ENCODE results near the gene BNC2. TPM values are rescaled to one million over a fixed set of nuclear protein-coding genes. Genes with fewer than 3 reads are reported as not detected.

Gene BNC2
- polyA plus RNA-seq, 1 donor = 8.9 TPM

GRCh38 chr9:16701347-16701746, 169.1 kb downstream of the BNC2 start:
- Histone ChIP-seq H3K27me3 (ENCODE audit: control insufficient read depth, insufficient read depth, low read length) (no peaks in the 10 kb centered on the region), H3K4me1 (ENCODE audit: control insufficient read depth, insufficient read depth, low read length) (peaks cover 5% of the 10 kb centered on the region), H3K27ac (ENCODE audit: low read length) (no peak overlapping the region), H3K9me3 (ENCODE audit: control insufficient read depth, low read depth, low read length) (no peaks in the 10 kb centered on the region), H3K36me3 (ENCODE audit: control insufficient read depth, insufficient read depth, low read length) (peaks cover 2% of the 10 kb centered on the region), H3K4me3 (ENCODE audit: low read length) (no peak overlapping the region)
- WGBS (ENCODE audit: insufficient coverage, low lambda C conversion rate) = no CpG with 5 or more reads among the region's 2 CpGs
- DNase-seq = no peak

- Histone ChIP-seq H3K4me3 (ENCODE audit: low read length) (no peak overlapping the region), H3K4me1 (ENCODE audit: control insufficient read depth, insufficient read depth, low read length) (peaks cover 6% of the 10 kb centered on the region), H3K9me3 (ENCODE audit: control insufficient read depth, low read depth, low read length) (no peaks in the 10 kb centered on the region), H3K36me3 (ENCODE audit: control insufficient read depth, insufficient read depth, low read length) (no peaks in the 10 kb centered on the region), H3K27me3 (ENCODE audit: control insufficient read depth, insufficient read depth, low read length) (no peaks in the 10 kb centered on the region), H3K27ac (ENCODE audit: low read length) (no peak overlapping the region)
- DNase-seq = no peak
- no CpG with 5 or more reads among the region's 3 CpGs for WGBS (ENCODE audit: insufficient coverage, low lambda C conversion rate)
Measured at GRCh38 chr9:16693616-16694015, 176.9 kb downstream of the BNC2 start.

GRCh38 chr9:16690628-16691027, 179.8 kb downstream of the BNC2 start:
- Histone ChIP-seq H3K9me3 (ENCODE audit: control insufficient read depth, low read depth, low read length) (no peaks in the 10 kb centered on the region), H3K27ac (ENCODE audit: low read length) (no peak overlapping the region), H3K27me3 (ENCODE audit: control insufficient read depth, insufficient read depth, low read length) (no peaks in the 10 kb centered on the region), H3K4me1 (ENCODE audit: control insufficient read depth, insufficient read depth, low read length) (peaks cover 7% of the 10 kb centered on the region), H3K4me3 (ENCODE audit: low read length) (no peak overlapping the region), H3K36me3 (ENCODE audit: control insufficient read depth, insufficient read depth, low read length) (no peaks in the 10 kb centered on the region)
- no peak for DNase-seq
- no CpG with 5 or more reads among the region's 2 CpGs for WGBS (ENCODE audit: insufficient coverage, low lambda C conversion rate)

- WGBS (ENCODE audit: insufficient coverage, low lambda C conversion rate) = no CpG with 5 or more reads among the region's 2 CpGs
- no peaks in the 10 kb centered on the region for H3K36me3 ChIP-seq (ENCODE audit: control insufficient read depth, insufficient read depth, low read length)
Measured at GRCh38 chr9:16690205-16690604, 180.3 kb downstream of the BNC2 start.

GRCh38 chr9:16689351-16689938, 181.0 kb downstream of the BNC2 start:
- Histone ChIP-seq H3K27ac (ENCODE audit: low read length) (no peak overlapping the region), H3K9me3 (ENCODE audit: control insufficient read depth, low read depth, low read length) (no peaks in the 10 kb centered on the region), H3K4me1 (ENCODE audit: control insufficient read depth, insufficient read depth, low read length) (peaks cover 7% of the 10 kb centered on the region), H3K36me3 (ENCODE audit: control insufficient read depth, insufficient read depth, low read length) (no peaks in the 10 kb centered on the region), H3K4me3 (ENCODE audit: low read length) (no peak overlapping the region), H3K27me3 (ENCODE audit: control insufficient read depth, insufficient read depth, low read length) (no peaks in the 10 kb centered on the region)
- no peak for DNase-seq
- 63% methylated on average over 4 of the region's 5 CpGs for WGBS (ENCODE audit: insufficient coverage, low lambda C conversion rate)

More at GRCh38 chr9:16690205-16690604, 180.3 kb downstream of the BNC2 start:
- Histone ChIP-seq H3K4me3 (ENCODE audit: low read length) (no peak overlapping the region), H3K9me3 (ENCODE audit: control insufficient read depth, low read depth, low read length) (no peaks in the 10 kb centered on the region), H3K27me3 (ENCODE audit: control insufficient read depth, insufficient read depth, low read length) (no peaks in the 10 kb centered on the region), H3K27ac (ENCODE audit: low read length) (no peak overlapping the region), H3K4me1 (ENCODE audit: control insufficient read depth, insufficient read depth, low read length) (peaks cover 7% of the 10 kb centered on the region)
- no peak for DNase-seq

GRCh38 chr9:16688814-16689213, 181.7 kb downstream of the BNC2 start:
- no peak overlapping the region for H3K4me3 ChIP-seq (ENCODE audit: low read length)
- H3K36me3 ChIP-seq (ENCODE audit: control insufficient read depth, insufficient read depth, low read length) = no peaks in the 10 kb centered on the region
- no peaks in the 10 kb centered on the region for H3K9me3 ChIP-seq (ENCODE audit: control insufficient read depth, low read depth, low read length)
- H3K27me3 ChIP-seq (ENCODE audit: control insufficient read depth, insufficient read depth, low read length) = no peaks in the 10 kb centered on the region
- peak overlapping the region; percentile 9 for H3K27ac ChIP-seq (ENCODE audit: low read length)
- peak in 1 of 2 donors; percentile 39 for DNase-seq
- WGBS (ENCODE audit: insufficient coverage, low lambda C conversion rate) = no CpG with 5 or more reads among the region's 1 CpG
- peaks cover 7% of the 10 kb centered on the region for H3K4me1 ChIP-seq (ENCODE audit: control insufficient read depth, insufficient read depth, low read length)

- no peak for DNase-seq
- no peak overlapping the region for H3K4me3 ChIP-seq (ENCODE audit: low read length)
- H3K27ac ChIP-seq (ENCODE audit: low read length) = no peak overlapping the region
- no peaks in the 10 kb centered on the region for H3K9me3 ChIP-seq (ENCODE audit: control insufficient read depth, low read depth, low read length)
- no peaks in the 10 kb centered on the region for H3K27me3 ChIP-seq (ENCODE audit: control insufficient read depth, insufficient read depth, low read length)
- H3K4me1 ChIP-seq (ENCODE audit: control insufficient read depth, insufficient read depth, low read length) = peaks cover 7% of the 10 kb centered on the region
- 83% methylated on average over 2 of the region's 5 CpGs for WGBS (ENCODE audit: insufficient coverage, low lambda C conversion rate)
- H3K36me3 ChIP-seq (ENCODE audit: control insufficient read depth, insufficient read depth, low read length) = no peaks in the 10 kb centered on the region
Measured at GRCh38 chr9:16687678-16688369, 182.6 kb downstream of the BNC2 start.

GRCh38 chr9:16683326-16683725, 187.1 kb downstream of the BNC2 start:
- no peak overlapping the region for H3K27ac ChIP-seq (ENCODE audit: low read length)
- H3K4me3 ChIP-seq (ENCODE audit: low read length) = no peak overlapping the region
- DNase-seq = no peak
- no CpG with 5 or more reads among the region's 2 CpGs for WGBS (ENCODE audit: insufficient coverage, low lambda C conversion rate)
- H3K4me1 ChIP-seq (ENCODE audit: control insufficient read depth, insufficient read depth, low read length) = no peaks in the 10 kb centered on the region
- H3K27me3 ChIP-seq (ENCODE audit: control insufficient read depth, insufficient read depth, low read length) = no peaks in the 10 kb centered on the region
- H3K36me3 ChIP-seq (ENCODE audit: control insufficient read depth, insufficient read depth, low read length) = no peaks in the 10 kb centered on the region
- no peaks in the 10 kb centered on the region for H3K9me3 ChIP-seq (ENCODE audit: control insufficient read depth, low read depth, low read length)

- no peaks in the 10 kb centered on the region for H3K9me3 ChIP-seq (ENCODE audit: control insufficient read depth, low read depth, low read length)
- 80% methylated on average over 1 of the region's 7 CpGs for WGBS (ENCODE audit: insufficient coverage, low lambda C conversion rate)
- H3K4me1 ChIP-seq (ENCODE audit: control insufficient read depth, insufficient read depth, low read length) = no peaks in the 10 kb centered on the region
- H3K27me3 ChIP-seq (ENCODE audit: control insufficient read depth, insufficient read depth, low read length) = no peaks in the 10 kb centered on the region
- no peak overlapping the region for H3K4me3 ChIP-seq (ENCODE audit: low read length)
- DNase-seq = no peak
- no peak overlapping the region for H3K27ac ChIP-seq (ENCODE audit: low read length)
- no peaks in the 10 kb centered on the region for H3K36me3 ChIP-seq (ENCODE audit: control insufficient read depth, insufficient read depth, low read length)
Measured at GRCh38 chr9:16682273-16682672, 188.2 kb downstream of the BNC2 start.

GRCh38 chr9:16681652-16681987, 188.8 kb downstream of the BNC2 start:
- H3K36me3 ChIP-seq (ENCODE audit: control insufficient read depth, insufficient read depth, low read length) = no peaks in the 10 kb centered on the region
- 80% methylated on average over 2 of the region's 7 CpGs for WGBS (ENCODE audit: insufficient coverage, low lambda C conversion rate)
- no peaks in the 10 kb centered on the region for H3K9me3 ChIP-seq (ENCODE audit: control insufficient read depth, low read depth, low read length)
- no peak overlapping the region for H3K4me3 ChIP-seq (ENCODE audit: low read length)
- no peak for DNase-seq
- no peak overlapping the region for H3K27ac ChIP-seq (ENCODE audit: low read length)
- no peaks in the 10 kb centered on the region for H3K27me3 ChIP-seq (ENCODE audit: control insufficient read depth, insufficient read depth, low read length)
- H3K4me1 ChIP-seq (ENCODE audit: control insufficient read depth, insufficient read depth, low read length) = no peaks in the 10 kb centered on the region
